ENCODE results near the gene CST2. TPM values are rescaled to one million over a fixed set of nuclear protein-coding genes. Genes with fewer than 3 reads are reported as not detected.
"Not testable (repeated sequence)": the region's sequence is repeated elsewhere in the genome, so short reads cannot be mapped to it uniquely, and the experiment has no call there.

Gene CST2
- total RNA-seq, 4 donors from 2014 or later, result not detected

DNA sequence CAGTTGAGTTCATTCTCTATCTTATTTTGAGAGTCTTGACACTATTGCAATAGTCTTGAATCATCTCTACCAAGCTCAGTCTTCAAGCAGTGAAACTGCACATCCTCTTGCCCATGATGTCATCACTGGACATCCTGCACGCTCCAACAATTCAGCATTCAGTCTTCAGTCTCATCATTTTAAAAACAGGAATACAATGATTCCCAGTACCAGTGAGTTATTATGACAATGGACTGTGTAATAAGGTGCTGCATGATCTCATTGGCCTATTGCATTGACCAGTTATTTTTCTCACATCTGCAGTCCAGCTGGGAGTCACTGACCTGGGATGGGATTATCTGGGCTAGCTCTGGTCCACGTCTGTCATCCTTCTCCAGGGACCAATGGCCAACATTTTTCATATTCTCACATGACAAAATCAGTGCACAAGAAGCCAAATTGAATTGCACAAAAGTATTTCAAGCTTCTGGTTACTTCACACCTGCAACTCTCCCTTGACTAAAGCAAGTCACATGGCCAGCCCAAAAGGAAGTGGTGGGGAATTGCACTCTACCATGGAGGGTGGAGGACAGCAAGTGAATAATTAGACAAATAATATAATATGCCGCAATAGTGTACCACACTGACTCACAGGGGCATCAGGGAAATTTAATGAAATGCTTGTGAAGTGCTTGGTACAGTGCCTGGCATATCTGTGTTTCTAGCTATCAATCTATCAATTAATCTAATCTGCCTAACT lies 6.4 kb upstream of the CST2 start:
- no peak for DNase-seq
- H3K27me3 ChIP-seq, result no peaks in the 10 kb centered on the region
- TF ChIP-seq POLR2A (IDR thresholded peaks at IDR 0.05), result no peak
- TF ChIP-seq, protein P1, sequence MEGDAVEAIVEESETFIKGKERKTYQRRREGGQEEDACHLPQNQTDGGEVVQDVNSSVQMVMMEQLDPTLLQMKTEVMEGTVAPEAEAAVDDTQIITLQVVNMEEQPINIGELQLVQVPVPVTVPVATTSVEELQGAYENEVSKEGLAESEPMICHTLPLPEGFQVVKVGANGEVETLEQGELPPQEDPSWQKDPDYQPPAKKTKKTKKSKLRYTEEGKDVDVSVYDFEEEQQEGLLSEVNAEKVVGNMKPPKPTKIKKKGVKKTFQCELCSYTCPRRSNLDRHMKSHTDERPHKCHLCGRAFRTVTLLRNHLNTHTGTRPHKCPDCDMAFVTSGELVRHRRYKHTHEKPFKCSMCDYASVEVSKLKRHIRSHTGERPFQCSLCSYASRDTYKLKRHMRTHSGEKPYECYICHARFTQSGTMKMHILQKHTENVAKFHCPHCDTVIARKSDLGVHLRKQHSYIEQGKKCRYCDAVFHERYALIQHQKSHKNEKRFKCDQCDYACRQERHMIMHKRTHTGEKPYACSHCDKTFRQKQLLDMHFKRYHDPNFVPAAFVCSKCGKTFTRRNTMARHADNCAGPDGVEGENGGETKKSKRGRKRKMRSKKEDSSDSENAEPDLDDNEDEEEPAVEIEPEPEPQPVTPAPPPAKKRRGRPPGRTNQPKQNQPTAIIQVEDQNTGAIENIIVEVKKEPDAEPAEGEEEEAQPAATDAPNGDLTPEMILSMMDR (IDR thresholded peaks at IDR 0.05), result no peak
- H3K36me3 ChIP-seq, result no peaks in the 10 kb centered on the region
- H3K9me3 ChIP-seq, result no peaks in the 10 kb centered on the region
- no peak overlapping the region for H3K27ac ChIP-seq
- intact Hi-C loops (cut with DNase I; ENCODE audit: low total_unique reads), result no loop called here
- no peak overlapping the region for H3K4me3 ChIP-seq
- H3K4me1 ChIP-seq, result no peaks in the 10 kb centered on the region

DNA sequence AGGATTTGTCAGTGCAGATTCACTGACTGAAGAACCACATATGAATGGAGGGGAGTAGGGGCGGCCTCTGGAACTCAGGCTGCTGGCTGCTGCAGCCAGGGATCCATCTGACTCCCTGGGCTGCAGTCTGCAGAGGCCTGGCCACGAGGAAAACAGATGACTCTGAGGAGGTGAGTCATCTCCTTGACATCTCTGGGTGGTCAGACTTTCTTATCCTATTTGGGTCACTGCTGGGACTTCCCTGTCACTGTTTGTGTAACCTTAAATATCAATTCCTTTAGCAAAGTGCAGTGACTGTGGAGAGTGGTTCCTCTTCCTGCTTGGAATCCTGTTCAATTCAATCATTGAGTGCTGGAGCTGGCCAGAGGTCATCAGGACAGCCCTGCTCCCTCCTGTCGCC lies 5.4 kb upstream of the CST2 start:
- intact Hi-C loops (cut with DNase I; ENCODE audit: low total_unique reads); H3K9me3 ChIP-seq; DNase-seq; H3K27ac ChIP-seq; H3K36me3 ChIP-seq; H3K4me1 ChIP-seq; H3K27me3 ChIP-seq; H3K4me3 ChIP-seq: not testable (repeated sequence)

DNA sequence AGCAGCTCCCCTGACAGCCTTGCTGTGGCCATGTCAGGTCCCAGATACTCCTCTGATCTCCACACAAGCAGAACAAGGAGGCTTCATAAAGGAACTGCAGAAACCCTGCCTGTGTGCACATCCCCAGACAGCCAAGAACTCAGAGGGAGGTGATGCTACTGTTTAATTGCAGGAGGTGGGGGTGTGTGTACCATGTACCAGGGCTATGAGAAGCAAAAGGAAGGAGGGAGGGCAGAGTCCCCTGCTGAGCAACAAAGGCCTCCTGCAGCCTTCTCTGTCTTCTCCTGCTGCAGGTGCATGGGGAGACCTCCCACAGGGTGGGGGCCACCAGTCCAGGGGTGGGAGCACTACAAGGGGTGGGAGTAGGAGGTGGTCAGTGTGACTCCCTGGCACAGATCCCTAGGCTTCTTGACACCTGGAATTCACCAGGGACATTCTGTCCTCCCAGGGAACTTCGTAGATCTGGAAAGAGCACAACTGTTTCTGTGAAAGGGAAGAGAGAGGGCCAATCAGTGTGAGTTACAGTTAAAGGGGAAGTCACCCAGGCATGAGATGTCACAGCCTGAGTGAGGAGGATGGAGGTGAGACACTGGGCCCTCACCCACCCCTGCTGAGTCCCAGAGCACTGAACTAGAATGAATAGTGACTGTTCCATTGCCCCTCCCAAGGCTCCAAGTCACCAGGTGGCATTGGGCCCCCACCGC lies 2.8 kb downstream of the CST2 start:
- no peaks in the 10 kb centered on the region for H3K9me3 ChIP-seq
- no peaks in the 10 kb centered on the region for H3K36me3 ChIP-seq
- intact Hi-C loops (cut with DNase I; ENCODE audit: low total_unique reads), result no loop called here
- TF ChIP-seq, protein P1 (IDR thresholded peaks at IDR 0.05), result no peak
- no peak for TF ChIP-seq POLR2A (IDR thresholded peaks at IDR 0.05)
- H3K27ac ChIP-seq, result no peak overlapping the region
- no peak overlapping the region for H3K4me3 ChIP-seq
- H3K27me3 ChIP-seq, result no peaks in the 10 kb centered on the region
- H3K4me1 ChIP-seq, result no peaks in the 10 kb centered on the region
- no peak for DNase-seq

DNA sequence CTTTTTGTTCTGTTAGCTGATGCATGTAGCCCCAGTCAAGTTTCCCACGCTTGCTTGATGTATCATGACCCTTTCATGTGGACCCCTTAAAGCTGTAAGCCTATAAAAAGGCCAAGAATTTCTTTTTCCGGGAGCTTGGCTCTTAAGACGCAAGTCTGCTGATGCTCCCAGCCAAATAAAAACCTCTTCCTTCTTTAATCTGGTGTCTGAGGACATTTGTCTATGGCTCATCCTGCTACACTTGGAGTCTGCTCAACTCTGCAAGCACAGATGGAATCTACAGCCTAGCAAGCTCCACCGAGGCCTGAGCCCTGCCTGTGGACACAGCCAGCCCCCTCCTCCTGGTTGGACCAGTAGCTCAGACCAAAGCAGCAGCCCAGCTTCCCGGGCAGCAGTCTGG lies 3.4 kb downstream of the CST2 start:
- TF ChIP-seq POLR2A (IDR thresholded peaks at IDR 0.05), result no peak
- TF ChIP-seq, protein P1 (IDR thresholded peaks at IDR 0.05), result no peak
- no peak for DNase-seq
- Histone ChIP-seq H3K4me3 (no peak overlapping the region), H3K27me3 (no peaks in the 10 kb centered on the region), H3K36me3 (no peaks in the 10 kb centered on the region), H3K9me3 (no peaks in the 10 kb centered on the region), H3K27ac (no peak overlapping the region), H3K4me1 (no peaks in the 10 kb centered on the region)
- intact Hi-C loops (cut with DNase I; ENCODE audit: low total_unique reads), result no loop called here

DNA sequence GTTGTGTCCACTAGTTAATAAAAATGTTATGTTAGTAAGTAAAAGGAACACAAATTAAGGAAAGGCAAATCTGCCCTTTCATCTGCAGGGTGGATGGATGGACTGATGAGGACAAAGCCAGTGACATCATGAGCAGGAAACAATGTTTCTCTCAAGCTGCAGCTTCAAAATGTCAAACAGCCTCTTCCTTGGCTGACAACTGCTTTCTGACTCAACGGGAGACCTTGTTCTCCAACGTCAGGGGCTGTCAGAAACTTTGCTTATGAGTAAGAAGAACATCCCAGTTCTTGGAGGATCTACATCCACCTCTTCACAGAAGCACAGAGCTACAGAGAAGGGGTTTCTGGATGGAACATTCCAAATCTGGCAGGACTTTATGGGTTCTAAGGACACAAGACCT lies 6.0 kb downstream of the CST2 start:
- Histone ChIP-seq H3K27me3 (no peaks in the 10 kb centered on the region), H3K36me3 (no peaks in the 10 kb centered on the region), H3K27ac (no peak overlapping the region), H3K4me3 (no peak overlapping the region), H3K9me3 (no peaks in the 10 kb centered on the region), H3K4me1 (no peaks in the 10 kb centered on the region)
- DNase-seq, result no peak
- TF ChIP-seq POLR2A (IDR thresholded peaks at IDR 0.05), result no peak
- TF ChIP-seq, protein P1 (IDR thresholded peaks at IDR 0.05), result no peak
- intact Hi-C loops (cut with DNase I; ENCODE audit: low total_unique reads), result no loop called here

DNA sequence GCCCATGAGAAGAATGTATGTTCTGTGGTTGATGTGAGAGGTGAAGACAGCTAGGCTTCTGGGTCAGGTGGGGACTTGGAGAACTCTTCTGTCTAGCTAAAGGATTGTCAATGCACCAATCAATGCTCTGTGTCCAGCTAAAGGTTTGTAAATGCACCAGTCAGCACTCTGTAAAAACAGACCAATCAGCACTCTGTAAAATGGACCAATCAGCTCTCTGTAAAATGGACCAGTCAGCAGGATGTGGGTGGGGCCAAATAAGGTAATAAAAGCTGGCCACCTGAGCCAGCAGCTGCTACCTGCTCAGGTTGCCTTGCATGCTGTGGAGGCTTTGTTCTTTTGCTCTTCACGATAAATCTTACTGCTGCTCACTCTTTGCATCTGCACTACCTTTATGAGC lies 15.0 kb downstream of the CST2 start:
- not testable (repeated sequence) for DNase-seq

DNA sequence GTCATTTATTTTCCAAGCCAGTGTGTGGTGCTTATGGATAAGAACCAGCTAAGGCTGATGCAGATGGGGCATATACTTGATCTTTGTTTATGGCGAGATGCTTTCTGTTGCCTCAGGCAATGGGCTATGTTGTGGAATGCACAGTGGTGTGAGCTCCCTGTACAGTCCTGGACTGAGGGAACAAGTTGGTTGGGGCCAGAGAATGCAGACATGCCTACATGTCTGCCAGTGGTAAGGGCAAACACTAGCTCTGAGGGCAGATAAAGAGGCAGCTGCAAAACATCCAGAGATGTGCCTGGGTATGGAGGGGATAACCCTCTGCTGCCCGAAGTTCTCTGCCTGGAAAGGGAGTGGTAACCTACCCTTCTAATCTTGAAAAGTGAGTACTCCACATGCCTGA lies 16.2 kb downstream of the CST2 start:
- H3K27ac ChIP-seq; H3K4me1 ChIP-seq; H3K27me3 ChIP-seq; DNase-seq; H3K36me3 ChIP-seq; H3K9me3 ChIP-seq; H3K4me3 ChIP-seq; intact Hi-C loops (cut with DNase I; ENCODE audit: low total_unique reads): not testable (repeated sequence)

More for the DNA sequence above, 15.0 kb downstream of the CST2 start:
- H3K9me3 ChIP-seq; intact Hi-C loops (cut with DNase I; ENCODE audit: low total_unique reads); H3K27me3 ChIP-seq; H3K27ac ChIP-seq; H3K4me3 ChIP-seq; H3K4me1 ChIP-seq; H3K36me3 ChIP-seq: not testable (repeated sequence)
